SK-N-MC (cell line): ENCODE measurements around the gene STARD13.

Source experiments
- DNase-seq: peaks from one replicate; pipeline ENCODE4 v3.0.0-alpha.2; 2011; ENCODE audit warnings: low read depth, low spot score
- H3K27ac ChIP-seq: fragments of 200-600 bp; sonication (generic); 2 replicates; pipeline ENCODE4 v1.5.1; 2016; ENCODE audit warnings: mixed run types
- H3K36me3 ChIP-seq: fragments of 200-600 bp; sonication (generic); 2 replicates; pipeline ENCODE4 v1.6.1; 2017; ENCODE audit warnings: antibody characterized with exemption, low read length, mixed read lengths; ENCODE audit not compliant: insufficient read depth
- H3K4me3 ChIP-seq: fragments of 200-600 bp; sonication (generic); 2 replicates; pipeline ENCODE4 v1.5.1; 2016
- H3K9ac ChIP-seq: fragments of 200-600 bp; sonication (generic); 2 replicates; pipeline ENCODE4 v1.8.0; 2017; ENCODE audit warnings: mixed run types, mixed read lengths; ENCODE audit not compliant: insufficient read length
- H3K9me3 ChIP-seq: fragments of 200-600 bp; sonication (generic); 2 replicates; pipeline ENCODE4 v1.6.1; 2017; ENCODE audit warnings: low read depth, mild to moderate bottlenecking, antibody characterized with exemption, low read length, moderate library complexity, mixed read lengths
- EZH2 ChIP-seq: fragments of 200-600 bp; sonication (generic); IDR thresholded peaks from one replicate; pipeline ENCODE4 v1.6.1; 2017; ENCODE audit warnings: antibody characterized with exemption
- FOXP2 ChIP-seq: optimal IDR thresholded peaks from 2 replicates; pipeline ENCODE3; 2011; ENCODE audit warnings: mild to moderate bottlenecking, moderate library complexity; ENCODE audit not compliant: insufficient read depth; ENCODE audit errors: extremely low read length, control extremely low read depth
- POLR2AphosphoS5 ChIP-seq: IDR thresholded peaks from 2 replicates; pipeline ENCODE4 v1.6.1; 2012; ENCODE audit warnings: mild to moderate bottlenecking, low read depth, low read length, borderline replicate concordance

The STARD13 gene

GRCh38 chr13:33224191-33224590 is 61.4 kb downstream of the STARD13 start:
- no peaks in the 10 kb centered on the region for H3K36me3 ChIP-seq
- no peak for DNase-seq
- no peak overlapping the region for H3K27ac ChIP-seq
- no peak overlapping the region for H3K4me3 ChIP-seq
- TF ChIP-seq FOXP2 (no peak), EZH2 (no peak), POLR2AphosphoS5 (no peak)
- no peaks in the 10 kb centered on the region for H3K9me3 ChIP-seq
- H3K9ac ChIP-seq, result no peak overlapping the region

- Histone ChIP-seq H3K27ac (no peak overlapping the region), H3K9me3 (no peaks in the 10 kb centered on the region), H3K36me3 (no peaks in the 10 kb centered on the region), H3K9ac (no peak overlapping the region), H3K4me3 (no peak overlapping the region)
- TF ChIP-seq EZH2, result no peak
- TF ChIP-seq FOXP2, result no peak
- no peak for TF ChIP-seq POLR2AphosphoS5
- DNase-seq, result no peak
These were observed 65.6 kb downstream of the STARD13 start for GRCh38 chr13:33219926-33220325.

- Histone ChIP-seq H3K27ac (no peak overlapping the region), H3K4me3 (no peak overlapping the region), H3K9me3 (no peaks in the 10 kb centered on the region), H3K9ac (no peak overlapping the region), H3K36me3 (no peaks in the 10 kb centered on the region)
- TF ChIP-seq FOXP2, result no peak
- no peak for TF ChIP-seq POLR2AphosphoS5
- TF ChIP-seq EZH2, result no peak
- DNase-seq, result no peak
These were observed 67.1 kb downstream of the STARD13 start for GRCh38 chr13:33218426-33218825.

GRCh38 chr13:33218020-33218419 is 67.5 kb downstream of the STARD13 start:
- Histone ChIP-seq H3K9me3 (no peaks in the 10 kb centered on the region), H3K27ac (no peak overlapping the region), H3K4me3 (no peak overlapping the region), H3K9ac (no peak overlapping the region), H3K36me3 (no peaks in the 10 kb centered on the region)
- TF ChIP-seq FOXP2, result no peak
- no peak for TF ChIP-seq POLR2AphosphoS5
- TF ChIP-seq EZH2, result no peak
- DNase-seq, result no peak

- DNase-seq, result no peak
- Histone ChIP-seq H3K36me3 (no peaks in the 10 kb centered on the region), H3K9ac (no peak overlapping the region), H3K27ac (no peak overlapping the region), H3K9me3 (no peaks in the 10 kb centered on the region), H3K4me3 (no peak overlapping the region)
- TF ChIP-seq EZH2 (no peak), FOXP2 (no peak), POLR2AphosphoS5 (no peak)
These were observed 68.3 kb downstream of the STARD13 start for GRCh38 chr13:33217256-33217655.

- no peaks in the 10 kb centered on the region for H3K36me3 ChIP-seq
- no peaks in the 10 kb centered on the region for H3K9me3 ChIP-seq
- no peak overlapping the region for H3K27ac ChIP-seq
- H3K9ac ChIP-seq, result no peak overlapping the region
- no peak overlapping the region for H3K4me3 ChIP-seq
- DNase-seq, result no peak
- no peak for TF ChIP-seq FOXP2
- no peak for TF ChIP-seq EZH2
- TF ChIP-seq POLR2AphosphoS5, result no peak
These were observed 71.8 kb downstream of the STARD13 start for GRCh38 chr13:33213797-33214196.

- no peak for DNase-seq
- no peak for TF ChIP-seq FOXP2
- TF ChIP-seq POLR2AphosphoS5, result no peak
- no peak for TF ChIP-seq EZH2
- H3K27ac ChIP-seq, result no peak overlapping the region
- no peak overlapping the region for H3K4me3 ChIP-seq
- H3K9me3 ChIP-seq, result no peaks in the 10 kb centered on the region
- no peak overlapping the region for H3K9ac ChIP-seq
- H3K36me3 ChIP-seq, result no peaks in the 10 kb centered on the region
These were observed 72.4 kb downstream of the STARD13 start for GRCh38 chr13:33213024-33213768.

- no peaks in the 10 kb centered on the region for H3K36me3 ChIP-seq
- H3K27ac ChIP-seq, result no peak overlapping the region
- no peak overlapping the region for H3K9ac ChIP-seq
- H3K9me3 ChIP-seq, result no peaks in the 10 kb centered on the region
- H3K4me3 ChIP-seq, result no peak overlapping the region
- TF ChIP-seq FOXP2 (no peak), POLR2AphosphoS5 (no peak), EZH2 (no peak)
- no peak for DNase-seq
These were observed 73.2 kb downstream of the STARD13 start for GRCh38 chr13:33212396-33212795.

- no peak for DNase-seq
- no peak overlapping the region for H3K4me3 ChIP-seq
- no peaks in the 10 kb centered on the region for H3K9me3 ChIP-seq
- no peaks in the 10 kb centered on the region for H3K36me3 ChIP-seq
- TF ChIP-seq FOXP2 (no peak), EZH2 (no peak), POLR2AphosphoS5 (no peak)
- H3K9ac ChIP-seq, result no peak overlapping the region
- H3K27ac ChIP-seq, result no peak overlapping the region
These were observed 75.5 kb downstream of the STARD13 start for GRCh38 chr13:33210090-33210489.
